Sigmoid colon (tissue), 3 donors: ENCODE data around the gene DMXL2.

Experiments
- CTCF ChIP-seq, 4 experiments: fragments of 450-650 bp in 3 of 4; fragments of 200-600 bp in 1 of 4; IDR thresholded peaks; one replicate each; pipeline ENCODE4 v1.5.1; 2016 to 2019; ENCODE audit warnings: antibody characterized with exemption in 4 of 4, mild to moderate bottlenecking in 3 of 4, moderate library complexity in 2 of 4
- POLR2A ChIP-seq, 2 donors: fragments of 450-650 bp; IDR thresholded peaks; one replicate each; pipeline ENCODE4 v1.6.1; 2016; ENCODE audit warnings: antibody characterized with exemption in 2 of 2, mild to moderate bottlenecking in 2 of 2, moderate library complexity in 2 of 2

GRCh38 chr15:51494411-51495314 is 127.9 kb downstream of the DMXL2 start:
- TF ChIP-seq CTCF (IDR thresholded peaks at IDR 0.05): no peak
- TF ChIP-seq POLR2A (IDR thresholded peaks at IDR 0.05): no peak
